Gastroesophageal sphincter (tissue), 2 donors: ENCODE measurements around the gene LYRM4.

Experiments
- POLR2A ChIP-seq, 2 donors: fragments of 450-650 bp; IDR thresholded peaks; one replicate each; pipeline ENCODE4 v1.6.1; 2017; ENCODE audit warnings: antibody characterized with exemption in 2 of 2, mild to moderate bottlenecking in 2 of 2, moderate library complexity in 1 of 2
- POLR2AphosphoS5 ChIP-seq: sonication (generic); formaldehyde crosslinking; IDR thresholded peaks from one replicate; pipeline ENCODE4 v1.6.1; 2017; ENCODE audit warnings: antibody characterized with exemption

GRCh38 chr6:5266423-5266822 lies 5.7 kb upstream of the LYRM4 start:
- no peak for TF ChIP-seq POLR2A (IDR thresholded peaks at IDR 0.05)
- TF ChIP-seq POLR2AphosphoS5 = no peak
